SIG-M5 treated with dmso at 0.1 percent for 504 hours (cell line): ENCODE results near the gene TMCO1.
"Not testable (repeated sequence)": the region's sequence is repeated elsewhere in the genome, so short reads cannot be mapped to it uniquely, and the experiment has no call there.

ENCODE experiments used
- DNase-seq: peaks from one replicate; lab custom pipeline; 2025; ENCODE audit not compliant: unreplicated experiment; lab: John Stamatoyannopoulos, UW

Gene TMCO1

DNA sequence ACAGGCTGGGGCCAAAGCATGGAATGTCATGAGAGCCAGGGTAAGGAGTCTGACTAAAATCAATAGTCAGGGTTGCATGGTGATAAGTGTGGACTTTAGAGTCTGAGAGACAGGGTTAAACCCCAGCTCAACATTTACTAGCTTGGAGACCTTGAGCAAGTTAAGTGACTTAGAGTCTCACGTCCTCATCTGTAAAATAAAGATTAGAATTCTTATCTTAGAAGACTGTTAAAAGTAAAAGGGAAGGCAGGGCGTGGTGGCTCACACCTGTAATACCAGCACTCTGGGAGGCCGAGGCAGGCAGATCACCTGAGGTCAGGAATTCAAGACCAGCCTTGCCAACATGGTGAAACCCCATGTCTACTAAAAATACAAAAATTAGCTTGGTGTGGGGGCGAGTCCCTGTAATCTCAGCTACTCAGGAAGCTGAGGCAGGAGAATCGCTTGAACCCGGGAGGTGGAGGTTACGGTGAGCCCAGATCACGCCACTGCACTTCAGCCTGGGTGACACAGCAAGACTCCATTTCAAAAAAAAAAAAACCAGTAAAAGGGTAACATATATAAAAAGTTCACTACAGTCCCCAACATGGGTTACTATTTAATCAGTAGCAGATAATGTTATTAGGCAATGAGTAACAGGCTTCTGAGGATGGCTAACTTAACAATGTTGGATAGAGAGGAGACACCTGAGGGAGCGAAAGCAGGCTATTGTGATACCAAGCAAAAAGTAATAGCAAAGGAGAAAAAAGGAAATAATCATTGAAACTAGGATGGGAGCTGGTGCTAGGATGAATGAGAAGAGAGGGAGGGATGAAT is 20.8 kb downstream of the TMCO1 start:
- DNase-seq: no peak

DNA sequence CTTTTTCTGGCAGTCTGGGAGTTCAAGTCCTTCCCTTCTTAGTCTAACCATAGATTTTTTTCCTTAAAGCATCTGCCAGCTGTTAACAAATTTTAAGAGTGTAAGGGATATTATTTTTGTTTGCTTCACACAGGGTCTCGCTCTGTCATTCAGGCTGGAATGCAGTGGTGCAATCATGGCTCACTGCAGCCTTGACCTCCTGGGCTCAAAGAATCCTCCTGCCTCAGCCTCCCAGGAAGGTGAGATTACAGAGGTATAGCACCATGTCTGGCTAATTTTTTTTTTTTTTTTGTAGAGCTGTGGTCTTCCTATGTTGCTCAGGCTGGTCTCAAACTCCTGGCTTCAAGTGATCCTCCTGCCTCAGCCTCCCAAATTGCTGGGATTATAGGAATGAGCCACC is 23.8 kb downstream of the TMCO1 start:
- not testable (repeated sequence) for DNase-seq

GRCh38 chr1:165742194-165742593 is 26.5 kb downstream of the TMCO1 start:
- DNase-seq: no peak

DNA sequence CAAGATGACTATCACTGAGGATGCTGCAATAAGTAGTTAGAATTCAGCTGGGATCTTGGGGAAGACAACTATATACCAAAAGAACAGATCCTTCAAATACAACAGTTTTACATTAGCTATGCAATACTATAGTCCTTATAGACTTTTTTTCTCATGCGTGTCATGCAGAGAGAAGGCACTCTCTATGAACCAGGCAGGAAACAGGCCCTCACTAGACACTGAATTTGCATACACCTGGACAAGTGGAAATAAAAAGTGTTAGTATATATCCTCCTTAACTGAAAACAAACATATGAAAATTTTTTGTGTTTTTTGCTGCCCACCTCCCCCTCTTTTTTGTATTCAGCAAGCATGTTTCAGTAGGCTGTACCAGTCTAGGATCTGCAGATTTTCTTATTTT is 29.9 kb downstream of the TMCO1 start:
- DNase-seq: no peak

GRCh38 chr1:165737196-165737595 is 31.5 kb downstream of the TMCO1 start:
- DNase-seq: no peak

DNA sequence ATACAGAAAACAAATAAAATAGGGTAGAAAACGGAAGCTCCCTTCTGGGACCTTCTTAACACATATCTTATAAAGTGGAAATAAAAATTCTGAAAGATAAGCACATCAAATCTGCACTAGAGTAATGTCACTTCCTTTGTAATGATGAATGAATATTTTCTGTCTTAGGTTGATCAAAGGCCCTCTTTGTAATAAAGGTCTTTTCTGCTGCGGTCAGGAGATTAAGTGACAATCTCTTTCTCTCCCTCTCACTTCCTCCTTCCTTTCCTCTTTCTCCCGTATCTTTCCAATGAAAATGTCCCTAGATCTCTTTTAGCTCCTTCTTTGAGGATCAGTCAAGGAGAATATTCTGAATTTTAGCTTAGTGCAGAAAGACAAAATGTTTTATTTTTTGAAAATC is 33.8 kb downstream of the TMCO1 start:
- DNase-seq: no peak

GRCh38 chr1:165726841-165727240 is 41.8 kb downstream of the TMCO1 start:
- no peak for DNase-seq

- DNase-seq: no peak
Measured at GRCh38 chr1:165726169-165726568, 42.5 kb downstream of the TMCO1 start.

DNA sequence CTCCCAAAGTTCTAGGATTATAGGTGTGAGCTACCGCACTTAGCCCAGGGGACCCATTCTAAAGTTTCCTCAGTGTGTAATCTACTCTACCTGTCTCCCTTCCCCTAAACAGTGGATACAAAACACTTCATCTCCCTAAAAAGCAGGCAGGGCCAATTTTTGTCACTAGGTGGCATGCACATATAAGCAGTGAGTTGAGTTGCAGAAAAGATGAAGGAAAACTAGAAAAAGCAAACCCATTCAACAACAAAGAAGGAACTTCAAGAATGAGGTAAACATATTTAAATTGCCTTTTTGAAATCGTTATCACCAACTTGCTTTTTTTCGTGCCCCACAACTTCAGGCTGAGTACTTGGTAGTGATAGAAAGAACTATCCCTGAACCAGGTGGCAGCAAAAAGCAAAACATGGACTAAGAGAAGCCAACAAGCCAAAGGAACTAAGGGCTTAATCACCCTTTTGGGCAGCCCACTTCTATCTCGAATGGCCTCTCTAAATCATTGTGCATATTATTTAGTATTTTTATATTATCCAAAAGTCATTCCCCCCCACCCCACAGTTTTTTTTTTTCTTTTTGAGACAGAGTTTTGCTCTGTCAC is 50.7 kb downstream of the TMCO1 start:
- peak; percentile 66 for DNase-seq

- not testable (repeated sequence) for DNase-seq
Measured at GRCh38 chr1:165716265-165717051, 52.2 kb downstream of the TMCO1 start.

GRCh38 chr1:165712764-165713163 is 55.9 kb downstream of the TMCO1 start:
- no peak for DNase-seq

GRCh38 chr1:165707984-165708706 is 60.5 kb downstream of the TMCO1 start:
- no peak for DNase-seq

DNA sequence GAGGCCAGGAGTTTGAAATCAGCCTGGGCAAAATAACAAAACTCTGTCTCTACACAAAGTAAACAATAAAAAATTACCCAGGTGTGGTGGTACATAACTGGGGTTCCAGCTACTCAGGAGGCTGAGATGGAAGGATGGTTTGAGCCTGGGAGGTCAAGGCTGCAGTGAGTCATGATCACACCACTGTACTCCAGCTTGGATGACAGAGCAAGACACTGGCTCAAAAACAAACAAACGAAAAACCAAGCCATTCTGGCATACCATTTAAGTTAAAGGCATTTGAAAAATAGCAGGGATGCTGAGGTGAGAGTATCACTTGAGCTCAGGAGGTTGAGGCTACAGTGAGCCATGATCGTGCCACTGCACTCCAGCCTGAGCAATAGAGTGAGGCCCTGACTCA is 65.0 kb downstream of the TMCO1 start:
- no peak for DNase-seq

DNA sequence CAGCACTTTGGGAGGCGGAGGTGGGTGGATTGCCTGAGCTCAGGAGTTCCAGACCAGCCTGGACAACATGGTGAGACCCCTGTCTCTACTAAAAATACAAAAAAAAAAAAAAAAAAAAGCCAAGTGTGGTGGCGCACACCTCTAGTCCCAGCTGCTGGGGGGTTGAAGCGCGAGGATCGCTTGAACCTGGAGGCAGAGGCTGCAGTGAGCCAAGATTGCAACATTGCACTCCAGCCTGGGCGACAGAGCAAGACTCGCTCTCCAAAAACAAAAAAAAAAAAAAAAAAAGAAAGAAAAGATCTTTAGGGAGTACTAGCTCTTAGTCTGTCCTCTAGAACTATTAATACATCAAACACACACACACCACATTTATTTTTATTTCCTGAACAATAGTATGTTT is 66.7 kb downstream of the TMCO1 start:
- not testable (repeated sequence) for DNase-seq

GRCh38 chr1:165699577-165699976 is 69.1 kb downstream of the TMCO1 start:
- no peak for DNase-seq

GRCh38 chr1:165698761-165699052 is 70.0 kb downstream of the TMCO1 start:
- DNase-seq: no peak

- DNase-seq: peak; percentile 98
Measured at GRCh38 chr1:165697881-165698760, 70.5 kb downstream of the TMCO1 start, which contains the start of gene ALDH9A1. TSS of gene ALDH9A1 (minus strand) at chr1:165698562. CDS start at chr1:165698558, 4 bp downstream.

DNA sequence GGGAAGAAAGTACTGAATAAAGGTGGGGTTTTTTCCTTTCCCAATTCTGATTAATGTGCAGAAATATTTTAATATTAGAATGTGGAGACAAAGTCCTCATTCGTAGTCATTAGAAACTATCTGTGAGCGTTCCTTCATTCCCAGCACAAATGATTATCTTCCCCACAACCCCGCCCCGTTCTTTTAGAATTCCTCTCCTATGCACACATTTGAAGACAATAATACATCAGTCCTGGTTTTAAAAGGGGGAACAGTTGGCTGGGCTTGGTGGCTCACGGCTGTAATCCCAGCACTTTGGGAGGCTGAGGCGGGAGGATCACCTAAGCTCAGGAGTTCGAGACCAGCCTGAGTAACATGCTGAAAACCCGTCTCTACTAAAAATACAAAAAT is 71.2 kb downstream of the TMCO1 start:
- no peak for DNase-seq

DNA sequence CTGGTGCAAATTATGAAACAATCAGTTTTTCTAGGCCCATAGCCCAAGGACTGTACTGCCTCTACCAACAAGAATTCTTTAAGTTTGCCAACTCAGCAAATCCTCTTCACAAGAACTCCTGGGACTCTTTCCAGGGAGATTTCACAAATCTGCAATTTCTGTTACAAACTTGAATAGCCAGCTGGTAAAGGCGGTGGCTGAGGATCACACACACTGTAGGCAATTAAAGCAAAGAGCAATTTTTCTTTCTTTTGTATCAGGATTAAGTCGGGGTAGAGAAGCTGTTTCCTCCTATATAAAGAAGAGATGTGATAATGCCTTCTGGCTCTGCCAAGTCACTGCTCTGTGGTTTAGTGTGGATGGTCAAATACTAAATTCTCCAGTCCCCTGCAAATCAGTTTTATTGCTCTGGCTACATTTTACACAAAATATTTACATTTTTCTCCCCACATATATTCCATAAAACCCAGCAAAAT is 72.0 kb downstream of the TMCO1 start:
- peak; percentile 49 for DNase-seq

DNA sequence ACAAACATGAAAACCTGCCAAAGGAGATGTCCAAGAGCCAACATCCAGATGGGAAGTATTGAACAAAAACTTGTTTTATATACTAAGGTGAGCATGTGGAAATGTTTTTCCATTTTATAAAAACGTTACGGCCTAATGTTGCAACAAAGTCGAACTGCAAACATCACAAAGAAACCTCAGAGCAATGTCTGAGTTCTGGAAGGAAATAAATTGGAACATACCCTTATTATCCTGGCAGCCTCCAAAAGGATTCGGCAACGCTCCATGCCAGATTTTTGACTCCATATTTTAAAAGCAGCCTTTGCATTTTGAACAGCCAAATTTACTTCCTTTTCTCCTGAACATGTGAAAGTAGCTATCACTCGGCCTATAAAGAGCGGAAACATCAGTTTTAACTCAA is 73.6 kb downstream of the TMCO1 start:
- DNase-seq: no peak
